Dendritic cell treated with granulocyte-macrophage colony-stimulating factor and Interleukin-4, amounts not matched to agents 40 ng/mL and 50 ng/mL, for 4 days (primary cell): ENCODE measurements around the gene LRTM1.

Experiments used
- H3K27ac Mint-ChIP-seq: one replicate; pipeline ENCODE4 v1.8.0; 2022; ENCODE audit warnings: mild to moderate bottlenecking, mixed read lengths
- H3K27me3 Mint-ChIP-seq: one replicate; pipeline ENCODE4 v1.8.0; 2022; ENCODE audit warnings: mild to moderate bottlenecking, mixed read lengths
- H3K36me3 Mint-ChIP-seq: one replicate; pipeline ENCODE4 v1.8.0; 2022; ENCODE audit warnings: low read depth, mixed read lengths
- H3K4me1 Mint-ChIP-seq: one replicate; pipeline ENCODE4 v1.8.0; 2022; ENCODE audit warnings: low read depth, mixed read lengths
- H3K4me3 Mint-ChIP-seq: one replicate; pipeline ENCODE4 v1.8.0; 2022; ENCODE audit warnings: mild to moderate bottlenecking, moderate library complexity, mixed read lengths
- H3K9me3 Mint-ChIP-seq: one replicate; pipeline ENCODE4 v1.8.0; 2022; ENCODE audit warnings: mixed read lengths
- intact Hi-C: fragments of 100-400 bp; cut with micrococcal nuclease; formaldehyde crosslinking; loops from one replicate; pipeline ENCODE4 v1.15.0; 2022

The LRTM1 gene

DNA sequence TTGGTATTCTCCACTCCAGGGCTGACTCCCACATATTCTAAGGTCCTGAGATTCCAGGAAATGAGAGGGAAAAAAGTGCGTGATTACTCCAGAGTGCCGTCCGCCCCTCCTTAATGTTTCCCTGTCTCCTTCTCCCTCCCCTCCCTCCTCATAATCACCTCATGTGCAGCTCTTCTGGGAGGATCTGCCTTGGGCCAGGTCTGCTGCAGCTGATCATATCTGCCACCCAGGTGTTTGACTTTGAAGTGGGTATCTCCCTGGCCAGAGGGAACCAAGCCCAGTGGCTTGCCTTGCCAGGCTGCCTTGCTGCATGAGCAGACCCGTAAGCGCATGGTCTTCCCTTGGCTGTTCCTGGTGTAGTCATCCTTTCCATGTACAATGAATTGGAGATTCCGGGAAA, 28.1 kb upstream of the LRTM1 start:
- Mint-ChIP-seq H3K9me3 (no peaks in the 10 kb centered on the region), H3K4me1 (no peaks in the 10 kb centered on the region), H3K27ac (no peak overlapping the region), H3K4me3 (no peak overlapping the region), H3K36me3 (no peaks in the 10 kb centered on the region), H3K27me3 (no peaks in the 10 kb centered on the region)
- intact Hi-C loops: no loop called here

DNA sequence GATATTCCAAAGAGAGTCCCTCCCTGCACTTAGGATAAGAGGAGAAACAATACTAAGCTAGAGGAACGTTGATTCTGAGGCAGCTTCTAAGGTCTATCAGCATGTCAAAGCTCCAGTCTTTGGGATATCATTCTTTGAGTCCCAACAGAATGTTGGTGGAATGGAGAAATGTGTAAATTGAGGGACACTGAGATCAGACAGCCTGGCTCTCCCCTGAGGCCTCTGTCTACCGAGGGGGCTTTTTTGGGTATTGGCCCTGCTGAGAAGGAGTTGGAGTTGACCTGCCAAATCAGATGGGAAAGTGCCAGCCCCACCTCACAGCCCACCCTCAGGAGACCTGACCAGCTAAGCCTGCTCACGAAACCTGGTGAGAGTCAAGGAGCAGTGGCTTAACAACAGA, 27.6 kb upstream of the LRTM1 start:
- Mint-ChIP-seq H3K4me3 (no peak overlapping the region), H3K9me3 (no peaks in the 10 kb centered on the region), H3K27ac (no peak overlapping the region), H3K27me3 (peaks cover 2% of the 10 kb centered on the region), H3K36me3 (no peaks in the 10 kb centered on the region), H3K4me1 (no peaks in the 10 kb centered on the region)
- intact Hi-C loops: no loop called here

- Mint-ChIP-seq H3K27ac (no peak overlapping the region), H3K4me3 (no peak overlapping the region), H3K9me3 (no peaks in the 10 kb centered on the region), H3K27me3 (peaks cover 5% of the 10 kb centered on the region), H3K4me1 (no peaks in the 10 kb centered on the region), H3K36me3 (no peaks in the 10 kb centered on the region)
- intact Hi-C loops: loop anchor here (5.0 kb wide), 1 partner anchor 768 kb away; no protein-coding TSS in a partner anchor
These were observed 26.7 kb upstream of the LRTM1 start for GRCh38 chr3:54954521-54954920.

DNA sequence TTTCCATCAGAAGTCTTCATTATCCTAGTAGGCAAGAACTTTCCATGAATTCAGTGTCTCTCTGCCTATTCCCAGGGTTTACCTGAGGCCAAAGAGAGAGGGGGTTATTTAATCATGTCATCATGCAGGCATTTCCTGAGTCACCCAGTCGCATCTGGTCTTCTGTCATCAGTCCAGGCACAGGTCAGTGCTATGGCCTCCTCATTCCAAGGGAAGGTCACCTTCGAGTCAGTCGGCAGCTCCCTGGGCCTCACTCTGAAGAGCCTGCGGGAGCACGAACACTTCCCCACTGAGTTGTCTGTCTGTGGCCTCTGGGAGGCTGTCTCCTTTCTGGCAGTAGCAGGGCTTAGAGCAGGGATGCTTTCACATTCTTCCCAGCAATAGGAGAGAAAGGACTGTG, 26.2 kb upstream of the LRTM1 start:
- no peak overlapping the region for H3K4me3 Mint-ChIP-seq
- H3K27me3 Mint-ChIP-seq: peaks cover 5% of the 10 kb centered on the region
- no peak overlapping the region for H3K27ac Mint-ChIP-seq
- H3K36me3 Mint-ChIP-seq: no peaks in the 10 kb centered on the region
- H3K9me3 Mint-ChIP-seq: no peaks in the 10 kb centered on the region
- no peaks in the 10 kb centered on the region for H3K4me1 Mint-ChIP-seq
- intact Hi-C loops: loop anchor here (5.0 kb wide), 1 partner anchor 768 kb away; no protein-coding TSS in a partner anchor

DNA sequence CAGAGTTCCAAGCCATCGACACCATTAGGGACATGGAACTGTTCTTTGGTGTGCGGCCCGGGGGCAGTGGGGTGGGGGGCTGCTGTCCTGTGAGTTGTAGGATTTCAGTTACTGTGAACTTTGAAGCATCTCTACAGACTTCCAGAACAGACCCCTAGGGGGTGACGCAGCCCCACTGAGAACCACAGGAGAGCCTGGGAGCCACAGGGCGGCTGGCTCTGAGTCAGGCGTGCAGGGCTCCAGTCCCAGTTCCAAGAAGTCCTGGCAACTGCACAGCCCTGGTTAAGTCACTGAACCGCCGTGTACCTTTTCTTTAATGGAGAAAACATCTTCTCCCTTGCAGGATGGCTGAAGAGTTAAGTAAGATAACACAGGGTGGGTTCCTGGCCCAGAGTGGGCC, 23.5 kb upstream of the LRTM1 start:
- intact Hi-C loops: loop anchor here (1.0 to 5.0 kb wide), 2 partner anchors 230 to 771 kb away; no protein-coding TSS in a partner anchor
- Mint-ChIP-seq H3K9me3 (no peaks in the 10 kb centered on the region), H3K4me1 (no peaks in the 10 kb centered on the region)

GRCh38 chr3:54950391-54951003, 22.6 kb upstream of the LRTM1 start:
- no peak overlapping the region for H3K4me3 Mint-ChIP-seq
- H3K27me3 Mint-ChIP-seq: peaks cover 10% of the 10 kb centered on the region
- no peaks in the 10 kb centered on the region for H3K9me3 Mint-ChIP-seq
- H3K4me1 Mint-ChIP-seq: no peaks in the 10 kb centered on the region
- H3K36me3 Mint-ChIP-seq: no peaks in the 10 kb centered on the region
- intact Hi-C loops: loop anchor here (1.0 to 5.0 kb wide), 2 partner anchors 231 to 772 kb away; no protein-coding TSS in a partner anchor
- H3K27ac Mint-ChIP-seq: no peak overlapping the region

More for the DNA sequence above, 23.5 kb upstream of the LRTM1 start:
- Mint-ChIP-seq H3K4me3 (no peak overlapping the region), H3K27me3 (peaks cover 6% of the 10 kb centered on the region), H3K27ac (no peak overlapping the region), H3K36me3 (no peaks in the 10 kb centered on the region)

- H3K27ac Mint-ChIP-seq: no peak overlapping the region
- H3K27me3 Mint-ChIP-seq: peaks cover 10% of the 10 kb centered on the region
- no peaks in the 10 kb centered on the region for H3K4me1 Mint-ChIP-seq
- no peaks in the 10 kb centered on the region for H3K36me3 Mint-ChIP-seq
- no peaks in the 10 kb centered on the region for H3K9me3 Mint-ChIP-seq
- intact Hi-C loops: loop anchor here (5.0 kb wide), 1 partner anchor 773 kb away; no protein-coding TSS in a partner anchor
- H3K4me3 Mint-ChIP-seq: no peak overlapping the region
These were observed 21.7 kb upstream of the LRTM1 start for GRCh38 chr3:54949491-54950044.

- Mint-ChIP-seq H3K36me3 (no peaks in the 10 kb centered on the region), H3K27me3 (peaks cover 26% of the 10 kb centered on the region), H3K4me3 (no peak overlapping the region), H3K27ac (no peak overlapping the region), H3K4me1 (peaks cover 9% of the 10 kb centered on the region), H3K9me3 (no peaks in the 10 kb centered on the region)
- intact Hi-C loops: no loop called here
These were observed 14.0 kb upstream of the LRTM1 start for GRCh38 chr3:54941690-54942362.

GRCh38 chr3:54940971-54941370, 13.1 kb upstream of the LRTM1 start:
- H3K27me3 Mint-ChIP-seq: peaks cover 21% of the 10 kb centered on the region
- peaks cover 9% of the 10 kb centered on the region for H3K4me1 Mint-ChIP-seq
- no peaks in the 10 kb centered on the region for H3K9me3 Mint-ChIP-seq
- no peak overlapping the region for H3K27ac Mint-ChIP-seq
- no peak overlapping the region for H3K4me3 Mint-ChIP-seq
- intact Hi-C loops: no loop called here
- H3K36me3 Mint-ChIP-seq: no peaks in the 10 kb centered on the region

DNA sequence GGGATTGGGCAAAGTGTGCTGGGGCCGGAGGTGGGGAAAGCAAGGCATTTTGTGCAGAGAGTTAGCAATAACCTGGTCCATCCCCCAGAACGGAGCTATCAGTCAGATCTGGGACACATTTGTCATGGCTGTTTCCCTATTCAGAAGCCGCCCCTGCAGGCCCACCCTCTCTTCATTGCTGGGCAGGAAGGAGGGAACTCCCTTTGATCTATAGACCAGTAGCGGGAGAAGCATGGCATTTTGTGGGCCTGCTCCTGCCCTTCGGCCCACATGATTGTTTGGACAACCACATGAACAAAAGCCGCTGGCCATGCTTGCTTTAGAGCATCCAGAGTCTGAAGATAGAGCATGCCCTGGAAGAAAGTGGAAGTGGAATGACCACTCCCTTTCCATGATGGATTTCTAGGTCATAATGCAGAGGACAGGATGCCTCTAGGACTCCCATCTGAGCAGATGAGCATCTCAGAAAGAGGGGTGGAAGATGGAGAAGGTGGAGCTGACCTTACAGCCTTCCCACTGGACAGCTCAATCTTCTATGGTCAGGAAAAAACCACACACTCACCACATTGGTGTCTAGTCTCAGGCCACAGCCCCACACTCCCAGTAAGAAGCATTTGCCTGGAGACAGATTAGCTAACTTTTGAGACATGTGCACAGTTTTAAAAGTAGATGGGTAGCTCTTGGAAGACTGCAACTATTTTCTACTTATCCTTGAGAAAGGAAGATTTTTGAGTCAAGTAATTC, 11.9 kb upstream of the LRTM1 start:
- peaks cover 21% of the 10 kb centered on the region for H3K27me3 Mint-ChIP-seq
- no peak overlapping the region for H3K27ac Mint-ChIP-seq
- no peaks in the 10 kb centered on the region for H3K9me3 Mint-ChIP-seq
- peaks cover 9% of the 10 kb centered on the region for H3K4me1 Mint-ChIP-seq
- intact Hi-C loops: no loop called here
- H3K36me3 Mint-ChIP-seq: no peaks in the 10 kb centered on the region
- H3K4me3 Mint-ChIP-seq: no peak overlapping the region

DNA sequence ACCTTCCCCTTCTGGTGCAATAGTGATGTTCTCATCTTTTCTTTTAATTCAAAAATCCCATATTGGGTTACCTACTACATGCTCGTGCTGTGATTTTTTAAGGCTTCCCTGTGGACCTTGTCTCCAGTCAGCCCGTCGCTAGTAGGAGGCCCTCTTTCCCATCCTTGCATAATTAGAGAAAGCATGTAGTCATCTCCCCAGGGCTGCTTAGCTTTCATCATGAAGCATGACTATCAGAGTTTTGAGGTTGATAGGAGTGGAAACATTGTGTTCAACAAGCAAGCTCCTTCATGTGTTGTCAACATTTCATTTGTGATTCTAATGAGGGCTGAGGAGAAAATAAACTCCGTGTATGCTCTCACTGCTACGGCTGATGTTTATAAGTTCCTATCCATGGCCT, 8.7 kb upstream of the LRTM1 start:
- intact Hi-C loops: no loop called here
- Mint-ChIP-seq H3K4me3 (no peak overlapping the region), H3K9me3 (no peaks in the 10 kb centered on the region), H3K27me3 (peaks cover 16% of the 10 kb centered on the region), H3K36me3 (no peaks in the 10 kb centered on the region), H3K4me1 (peaks cover 9% of the 10 kb centered on the region), H3K27ac (no peak overlapping the region)

- H3K4me1 Mint-ChIP-seq: peaks cover 9% of the 10 kb centered on the region
- H3K9me3 Mint-ChIP-seq: no peaks in the 10 kb centered on the region
- peaks cover 16% of the 10 kb centered on the region for H3K27me3 Mint-ChIP-seq
- H3K36me3 Mint-ChIP-seq: no peaks in the 10 kb centered on the region
- no peak overlapping the region for H3K4me3 Mint-ChIP-seq
- no peak overlapping the region for H3K27ac Mint-ChIP-seq
- intact Hi-C loops: no loop called here
These were observed 8.0 kb upstream of the LRTM1 start for GRCh38 chr3:54935869-54936268.

DNA sequence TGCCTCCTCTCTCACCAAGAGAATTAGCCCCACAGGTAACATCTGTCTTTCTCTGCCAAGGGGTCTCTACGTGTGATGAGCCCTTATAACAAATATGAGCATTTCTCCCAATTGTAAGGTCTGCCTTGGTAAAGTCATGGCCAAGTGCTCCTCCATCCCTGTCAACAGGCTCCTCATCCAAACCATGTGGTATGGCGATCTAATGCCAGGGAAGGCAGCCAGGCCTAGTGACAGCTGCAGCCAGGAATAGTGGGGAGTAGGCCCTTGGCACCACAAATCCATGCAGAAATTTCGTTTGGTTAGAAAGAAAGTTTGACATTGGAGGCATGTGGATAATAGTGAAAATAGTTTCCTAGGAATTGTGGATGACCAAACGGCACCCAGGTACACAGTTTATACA, 4.7 kb upstream of the LRTM1 start:
- no peak overlapping the region for H3K4me3 Mint-ChIP-seq
- intact Hi-C loops: no loop called here

GRCh38 chr3:54931182-54931581, 3.3 kb upstream of the LRTM1 start:
- Mint-ChIP-seq H3K9me3 (no peaks in the 10 kb centered on the region), H3K4me3 (no peak overlapping the region), H3K4me1 (no peaks in the 10 kb centered on the region), H3K27me3 (peaks cover 1% of the 10 kb centered on the region), H3K36me3 (no peaks in the 10 kb centered on the region), H3K27ac (no peak overlapping the region)
- intact Hi-C loops: no loop called here

More for the DNA sequence above, 4.7 kb upstream of the LRTM1 start:
- Mint-ChIP-seq H3K9me3 (no peaks in the 10 kb centered on the region), H3K27me3 (peaks cover 4% of the 10 kb centered on the region), H3K27ac (no peak overlapping the region), H3K36me3 (no peaks in the 10 kb centered on the region), H3K4me1 (peaks cover 3% of the 10 kb centered on the region)
